SK-N-SH (cell line): Measurements from ENCODE around the gene USP48.

Source experiments
- EP300 ChIP-seq, 2 experiments: IDR thresholded peaks; 2 replicates each; pipeline versions ENCODE4 v1.4.0 to v1.6.1; 2012; ENCODE audit warnings: borderline replicate concordance in 1 of 2, low read depth in 1 of 2, low read length in 1 of 2
- EZH2phosphoT487 ChIP-seq: fragments of 200-600 bp; sonication (generic); IDR thresholded peaks from 2 replicates; pipeline ENCODE4 v1.6.1; 2017; ENCODE audit warnings: low read depth, mixed run types, mild to moderate bottlenecking, antibody characterized with exemption, moderate library complexity, borderline replicate concordance
- FOXJ3 ChIP-seq: sonication (generic); formaldehyde crosslinking; IDR thresholded peaks from 2 replicates; pipeline ENCODE4 v1.5.1; 2020; ENCODE audit warnings: mild to moderate bottlenecking, missing genetic modification reagents
- FOXM1 ChIP-seq: IDR thresholded peaks from 2 replicates; pipeline ENCODE4 v1.4.0; 2012; ENCODE audit warnings: low read depth, mild to moderate bottlenecking
- RCOR1 ChIP-seq: fragments of 150-350 bp; IDR thresholded peaks from 2 replicates; pipeline ENCODE4 v1.6.1; 2017; ENCODE audit warnings: antibody characterized with exemption, low read length
- SIN3A ChIP-seq: IDR thresholded peaks from 2 replicates; pipeline ENCODE4 v1.6.1; 2012; ENCODE audit warnings: low read depth, mild to moderate bottlenecking, low read length, moderate library complexity, borderline replicate concordance
- SMC3 ChIP-seq: IDR thresholded peaks from 2 replicates; pipeline ENCODE4 v1.6.1; 2012; ENCODE audit warnings: low read depth, low read length, improper control_type of control experiment
- TAF1 ChIP-seq: IDR thresholded peaks from 2 replicates; pipeline ENCODE4 v1.6.1; 2012; ENCODE audit warnings: low read depth, mild to moderate bottlenecking, low read length, moderate library complexity, borderline replicate concordance
- TEAD4 ChIP-seq: IDR thresholded peaks from 2 replicates; pipeline ENCODE4 v1.4.0; 2012; ENCODE audit warnings: mild to moderate bottlenecking, borderline replicate concordance; ENCODE audit not compliant: insufficient read depth
- TF ChIP-seq, protein P1 (sequence below): fragments of 200-600 bp; sonication (generic); IDR thresholded peaks from 2 replicates; pipeline ENCODE4 v1.6.1; 2017; ENCODE audit warnings: antibody characterized with exemption, mild to moderate bottlenecking, moderate library complexity
- TF ChIP-seq, protein P2 (sequence below): IDR thresholded peaks from 2 replicates; pipeline ENCODE4 v1.4.0; 2012; ENCODE audit warnings: low read depth

DNA sequence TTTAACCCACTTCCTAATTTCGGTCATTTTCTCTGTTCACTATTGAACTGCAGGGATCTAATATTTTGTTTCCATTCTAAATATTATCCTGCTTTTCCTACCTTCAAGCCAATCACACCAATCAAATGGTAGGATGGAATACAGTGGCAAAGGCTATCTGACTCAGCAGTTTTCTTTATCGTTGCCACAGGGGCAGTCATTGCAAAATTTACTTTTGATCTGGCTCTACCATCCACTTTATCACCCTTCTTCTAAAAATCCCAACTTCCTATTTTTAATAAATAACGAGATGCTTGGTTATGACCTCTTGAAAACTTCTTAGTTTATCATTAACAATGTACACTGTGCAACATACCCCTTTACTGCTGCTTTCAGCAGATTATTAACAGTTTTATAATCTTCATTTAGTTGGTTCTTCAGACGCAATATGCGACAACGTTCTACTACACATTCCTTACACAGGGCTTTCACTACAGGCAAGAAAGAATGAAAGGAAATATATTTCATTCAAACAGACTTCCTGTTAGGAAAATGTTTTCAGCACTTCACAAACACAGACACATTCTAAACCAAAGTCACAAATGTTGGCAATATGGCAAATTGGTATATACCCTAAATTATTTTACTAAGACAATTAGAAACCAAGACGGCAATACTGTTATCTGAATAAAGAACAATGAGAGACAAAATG is 61.5 kb downstream of the USP48 start:
- TF ChIP-seq SIN3A (no peak), EZH2phosphoT487 (no peak), EP300 (IDR thresholded peaks at IDR 0.05; ENCODE audit: borderline replicate concordance in 1 of 2, low read depth in 1 of 2, low read length in 1 of 2) (no peak), TEAD4 (no peak), RCOR1 (no peak), TAF1 (no peak), SMC3 (no peak), FOXM1 (no peak), FOXJ3 (CRISPR knock-in tag) (no peak)
- TF ChIP-seq, protein P1, sequence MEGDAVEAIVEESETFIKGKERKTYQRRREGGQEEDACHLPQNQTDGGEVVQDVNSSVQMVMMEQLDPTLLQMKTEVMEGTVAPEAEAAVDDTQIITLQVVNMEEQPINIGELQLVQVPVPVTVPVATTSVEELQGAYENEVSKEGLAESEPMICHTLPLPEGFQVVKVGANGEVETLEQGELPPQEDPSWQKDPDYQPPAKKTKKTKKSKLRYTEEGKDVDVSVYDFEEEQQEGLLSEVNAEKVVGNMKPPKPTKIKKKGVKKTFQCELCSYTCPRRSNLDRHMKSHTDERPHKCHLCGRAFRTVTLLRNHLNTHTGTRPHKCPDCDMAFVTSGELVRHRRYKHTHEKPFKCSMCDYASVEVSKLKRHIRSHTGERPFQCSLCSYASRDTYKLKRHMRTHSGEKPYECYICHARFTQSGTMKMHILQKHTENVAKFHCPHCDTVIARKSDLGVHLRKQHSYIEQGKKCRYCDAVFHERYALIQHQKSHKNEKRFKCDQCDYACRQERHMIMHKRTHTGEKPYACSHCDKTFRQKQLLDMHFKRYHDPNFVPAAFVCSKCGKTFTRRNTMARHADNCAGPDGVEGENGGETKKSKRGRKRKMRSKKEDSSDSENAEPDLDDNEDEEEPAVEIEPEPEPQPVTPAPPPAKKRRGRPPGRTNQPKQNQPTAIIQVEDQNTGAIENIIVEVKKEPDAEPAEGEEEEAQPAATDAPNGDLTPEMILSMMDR, result no peak
- TF ChIP-seq, protein P2, sequence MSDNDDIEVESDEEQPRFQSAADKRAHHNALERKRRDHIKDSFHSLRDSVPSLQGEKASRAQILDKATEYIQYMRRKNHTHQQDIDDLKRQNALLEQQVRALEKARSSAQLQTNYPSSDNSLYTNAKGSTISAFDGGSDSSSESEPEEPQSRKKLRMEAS, result no peak
